ELF-1 (cell line): ENCODE results near the gene RTN4RL1.

Experiments used
- DNase-seq: peaks from one replicate; pipeline ENCODE4 v3.0.0-alpha.2; 2016; ENCODE audit warnings: low read depth, low spot score

The RTN4RL1 gene

GRCh38 chr17:1977583-1978395 is 47.3 kb downstream of the RTN4RL1 start:
- no peak for DNase-seq

DNA sequence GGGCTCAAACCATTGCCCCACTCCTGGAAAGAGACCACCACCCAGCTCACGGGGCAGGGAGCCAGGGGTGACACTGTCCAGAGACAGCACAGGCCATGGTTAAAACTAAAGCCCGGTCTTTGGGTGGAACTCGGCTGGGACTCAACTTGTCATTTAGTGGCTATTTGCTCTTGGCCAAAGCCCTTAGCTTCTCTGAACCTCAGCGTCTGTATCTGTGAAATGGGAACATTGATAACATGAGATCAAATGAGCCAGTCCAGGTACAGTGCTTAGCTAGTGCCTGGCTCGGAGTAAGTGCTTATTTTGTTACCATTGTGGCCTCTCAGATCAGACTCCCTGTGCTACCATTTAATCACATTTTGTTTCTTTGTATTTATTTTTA is 48.5 kb downstream of the RTN4RL1 start:
- no peak for DNase-seq

- DNase-seq, result no peak
Observed at GRCh38 chr17:1976000-1976682, 49.0 kb downstream of the RTN4RL1 start.

DNA sequence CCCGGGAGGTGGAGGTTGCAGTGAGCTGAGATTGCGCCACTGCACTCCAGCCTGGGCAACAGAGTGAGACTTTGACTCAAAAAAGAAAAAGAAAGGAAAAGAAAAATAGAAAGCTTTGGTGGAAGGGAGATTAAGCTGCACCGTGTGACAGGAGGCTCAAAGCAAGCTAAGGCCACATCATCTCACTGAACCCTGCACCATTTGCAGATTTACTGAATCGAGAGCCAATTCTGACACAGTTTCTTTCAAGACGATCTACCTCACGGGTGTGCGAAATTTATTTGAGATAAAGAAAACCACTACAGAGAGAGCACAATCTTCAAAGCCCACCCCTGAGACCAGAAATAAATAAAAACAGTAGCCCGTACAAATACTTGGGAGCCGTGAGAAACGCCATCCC is 49.6 kb downstream of the RTN4RL1 start:
- DNase-seq, result no peak

- DNase-seq, result no peak
Observed at GRCh38 chr17:1972487-1973160, 52.5 kb downstream of the RTN4RL1 start.

DNA sequence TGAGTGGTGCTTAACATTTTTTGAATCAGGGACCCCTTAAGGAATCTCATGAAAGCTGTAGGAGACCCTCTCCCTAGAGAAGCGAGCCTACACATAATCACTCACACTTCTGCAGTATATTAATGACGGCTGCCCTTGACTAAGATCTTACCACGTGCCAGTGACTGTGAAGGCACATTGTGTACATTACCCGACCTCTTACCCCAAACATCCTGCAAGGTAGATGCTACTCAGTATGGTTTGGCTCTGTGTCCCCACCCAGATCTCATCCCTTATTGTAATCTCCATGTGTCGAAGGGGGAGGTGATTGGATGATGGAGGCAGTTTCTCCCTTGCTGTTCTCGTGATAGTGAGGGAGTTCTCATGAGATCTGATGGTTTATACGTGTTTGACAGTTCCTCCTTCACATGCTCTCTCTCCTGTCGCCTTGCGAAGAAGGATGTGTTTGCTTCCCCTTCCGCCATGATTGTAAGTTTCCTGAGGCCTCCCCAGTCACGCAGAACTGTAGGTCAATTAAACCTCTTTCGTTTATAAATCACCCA is 54.2 kb downstream of the RTN4RL1 start:
- DNase-seq, result no peak

- DNase-seq, result no peak
Observed at GRCh38 chr17:1969712-1970111, 55.4 kb downstream of the RTN4RL1 start.

DNA sequence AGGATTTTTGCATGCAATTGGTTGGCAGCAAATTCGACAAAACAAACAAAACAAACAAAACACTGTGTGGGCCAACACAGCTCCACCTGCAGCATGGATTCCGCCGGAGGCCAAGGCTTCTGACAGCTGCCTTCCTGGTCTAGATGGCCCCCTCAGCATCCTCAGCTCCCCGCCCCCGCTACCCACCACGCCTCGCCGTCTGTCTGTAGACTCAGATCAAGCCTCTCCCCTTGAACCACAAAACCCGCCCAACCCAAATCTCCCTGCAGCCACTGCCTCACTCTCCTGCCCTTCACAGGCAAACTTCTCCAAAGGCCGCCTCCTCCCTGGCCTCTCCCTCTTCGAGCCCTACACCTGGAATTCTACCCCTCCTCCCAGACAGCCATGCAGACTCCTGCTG is 57.9 kb downstream of the RTN4RL1 start:
- DNase-seq, result peak; percentile 94

DNA sequence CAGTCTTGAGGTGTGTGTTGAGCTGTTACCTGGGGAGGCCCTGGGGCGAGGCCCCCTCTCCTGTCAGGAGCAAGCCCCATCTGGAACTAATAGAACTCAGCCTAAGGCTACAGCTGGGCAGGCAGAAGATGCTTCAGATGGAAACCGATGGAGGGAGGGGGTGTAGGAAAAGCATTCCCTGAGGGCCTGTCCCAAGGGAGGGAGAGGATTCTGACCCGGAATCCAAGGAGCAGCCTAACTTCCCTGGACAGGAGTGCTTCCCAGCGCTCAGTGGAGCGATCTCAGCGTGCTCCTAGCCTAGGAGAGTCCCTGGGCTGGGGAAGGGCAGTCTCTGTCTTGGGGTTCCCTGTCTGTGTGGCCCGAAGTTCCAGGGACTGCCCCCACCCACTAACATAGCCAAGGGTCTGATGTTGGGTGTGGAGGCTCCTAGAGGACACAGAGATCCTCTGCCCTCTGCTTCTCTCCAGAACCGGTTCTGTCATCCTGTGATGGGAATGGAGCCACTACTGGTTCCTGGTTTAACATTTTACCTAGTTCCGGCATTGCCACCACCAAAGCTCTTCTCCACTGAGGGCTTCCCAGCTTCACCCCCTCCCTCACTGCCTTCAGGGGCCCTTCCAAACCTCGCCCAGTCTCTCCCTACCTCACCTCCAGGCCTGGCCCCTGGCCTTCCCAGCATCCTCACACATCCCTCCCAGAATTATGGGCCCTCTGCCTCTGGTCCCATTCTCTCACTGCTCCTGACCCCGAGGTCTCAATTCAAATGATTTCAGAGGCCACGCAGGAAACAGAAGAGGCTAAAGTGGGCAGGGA is 58.7 kb downstream of the RTN4RL1 start:
- DNase-seq, result peak; percentile 88

DNA sequence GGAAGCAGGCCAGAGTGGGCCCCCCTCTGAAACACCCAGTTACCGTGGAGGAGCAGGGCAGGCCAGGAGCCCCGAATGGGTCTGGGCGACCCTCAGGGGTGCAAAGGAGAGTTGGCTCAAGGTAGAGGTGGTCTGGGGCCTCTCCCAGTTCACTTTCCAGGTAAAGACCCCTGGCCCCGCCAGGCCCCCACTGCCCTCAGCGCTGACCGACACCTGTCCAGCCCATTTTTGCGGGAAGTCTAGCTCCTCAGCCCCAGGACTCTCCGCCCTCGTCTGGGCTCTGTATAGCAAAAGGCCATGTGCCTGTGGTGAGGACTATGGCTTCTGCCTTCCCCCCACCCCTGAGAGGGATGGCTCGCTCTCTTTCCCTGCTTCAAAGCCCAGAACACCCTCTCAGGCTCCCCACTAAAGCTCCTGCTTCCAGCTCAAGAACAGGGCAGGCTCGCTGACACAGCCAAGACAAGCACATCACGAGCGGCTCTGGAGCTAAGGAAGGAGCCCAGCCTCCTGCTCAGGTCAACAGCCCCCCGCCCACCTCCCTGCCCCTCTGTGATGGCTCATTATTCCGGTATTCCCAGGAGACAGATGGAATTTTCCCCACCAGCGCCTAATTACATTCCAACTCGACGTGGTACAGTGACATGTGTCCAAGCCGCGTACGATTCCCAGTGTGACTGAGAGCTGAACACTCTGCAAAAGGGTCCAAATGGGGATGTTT is 59.4 kb downstream of the RTN4RL1 start:
- DNase-seq, result peak; percentile 93

DNA sequence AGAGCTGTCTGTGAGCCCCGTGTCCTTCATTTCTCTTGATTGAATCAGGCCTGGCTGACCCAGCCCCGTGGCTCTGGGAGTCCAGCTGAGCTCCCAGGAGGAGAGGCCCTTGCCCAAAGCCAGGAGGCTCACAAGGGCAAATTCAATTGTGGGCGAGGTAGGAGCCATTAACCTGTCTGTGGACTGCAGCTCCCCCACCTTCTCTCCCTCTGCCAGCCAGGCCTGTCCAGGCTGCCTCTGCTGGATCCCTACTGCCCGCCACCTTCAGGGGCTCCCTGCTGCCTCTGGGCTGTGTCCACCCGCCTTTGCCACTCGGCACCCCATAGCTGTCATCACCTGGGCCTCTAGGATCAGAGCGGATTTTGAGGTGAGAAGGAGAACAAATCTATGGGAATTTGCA is 61.9 kb downstream of the RTN4RL1 start:
- DNase-seq, result no peak

- peak; percentile 92 for DNase-seq
Observed at GRCh38 chr17:1961189-1961588, 63.9 kb downstream of the RTN4RL1 start.

GRCh38 chr17:1960545-1960912 is 64.6 kb downstream of the RTN4RL1 start:
- DNase-seq, result no peak

DNA sequence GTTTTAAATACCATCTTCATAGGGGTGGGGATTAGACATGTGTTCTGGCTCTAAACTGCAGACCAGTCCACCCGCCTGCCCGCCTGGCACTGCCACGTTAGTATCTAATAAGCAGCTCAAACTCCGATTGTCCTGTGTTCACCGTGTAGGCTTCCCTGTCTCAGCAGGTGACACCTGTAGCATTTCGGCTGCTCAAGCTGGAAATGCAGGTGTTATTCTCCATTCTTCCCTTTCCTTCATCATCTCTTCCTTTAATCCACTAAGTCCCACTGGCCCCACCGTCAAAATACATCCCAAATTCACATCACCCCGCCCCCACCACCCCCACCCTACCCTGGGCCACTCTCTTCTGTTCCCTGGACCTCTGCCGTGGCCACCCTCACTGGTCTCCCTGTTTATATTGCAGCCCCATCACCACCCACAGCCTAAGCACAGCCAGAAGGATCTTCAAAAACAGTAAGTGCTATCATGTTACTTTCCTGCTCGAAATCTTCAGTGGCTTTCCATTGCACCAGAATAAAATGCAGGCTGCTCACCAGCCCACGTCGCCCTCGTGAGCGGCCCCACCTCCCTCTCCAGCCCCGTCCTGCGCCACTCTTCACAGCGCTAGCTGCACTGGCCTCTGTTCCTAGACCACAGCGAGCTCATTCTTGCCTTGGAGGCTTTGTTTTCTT is 65.1 kb downstream of the RTN4RL1 start:
- no peak for DNase-seq

GRCh38 chr17:1958134-1958881 is 66.8 kb downstream of the RTN4RL1 start:
- no peak for DNase-seq

GRCh38 chr17:1957037-1957436 is 68.1 kb downstream of the RTN4RL1 start:
- no peak for DNase-seq

DNA sequence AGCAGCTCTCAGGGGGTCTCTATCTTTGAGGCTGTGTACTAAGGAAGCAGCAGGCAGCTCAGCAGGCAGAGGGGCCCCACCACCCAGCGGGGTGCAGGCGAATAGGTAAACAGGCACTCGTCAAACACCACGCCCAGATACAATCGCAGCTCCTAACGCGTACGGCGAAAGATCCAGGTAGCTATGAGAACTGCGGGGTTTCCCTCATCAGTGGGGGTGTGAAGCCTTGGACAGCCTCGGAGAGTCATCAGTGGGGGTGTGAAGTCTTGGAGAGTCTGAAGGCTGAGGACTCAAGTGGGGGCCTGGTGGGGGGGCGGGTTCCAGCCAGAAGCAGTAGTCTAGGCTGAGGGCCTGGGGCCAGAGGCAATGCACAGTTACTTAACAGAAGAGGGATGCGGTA is 69.0 kb downstream of the RTN4RL1 start:
- DNase-seq, result no peak

GRCh38 chr17:1953831-1954230 is 71.3 kb downstream of the RTN4RL1 start:
- DNase-seq, result no peak

- no peak for DNase-seq
Observed at GRCh38 chr17:1951920-1952319, 73.2 kb downstream of the RTN4RL1 start.

- DNase-seq, result peak; percentile 58
Observed at GRCh38 chr17:1949754-1950153, 75.4 kb downstream of the RTN4RL1 start.
